HG03060 (cell line): Measurements from ENCODE around the gene CUEDC2.

ENCODE experiments used
- ATAC-seq: cut with Tn5 transposase; IDR thresholded peaks from one replicate; pipeline ENCODE4 v1.9.1; 2021; ENCODE audit warnings: low read depth, moderate number of reproducible peaks; ENCODE audit not compliant: unreplicated experiment

The CUEDC2 gene

DNA sequence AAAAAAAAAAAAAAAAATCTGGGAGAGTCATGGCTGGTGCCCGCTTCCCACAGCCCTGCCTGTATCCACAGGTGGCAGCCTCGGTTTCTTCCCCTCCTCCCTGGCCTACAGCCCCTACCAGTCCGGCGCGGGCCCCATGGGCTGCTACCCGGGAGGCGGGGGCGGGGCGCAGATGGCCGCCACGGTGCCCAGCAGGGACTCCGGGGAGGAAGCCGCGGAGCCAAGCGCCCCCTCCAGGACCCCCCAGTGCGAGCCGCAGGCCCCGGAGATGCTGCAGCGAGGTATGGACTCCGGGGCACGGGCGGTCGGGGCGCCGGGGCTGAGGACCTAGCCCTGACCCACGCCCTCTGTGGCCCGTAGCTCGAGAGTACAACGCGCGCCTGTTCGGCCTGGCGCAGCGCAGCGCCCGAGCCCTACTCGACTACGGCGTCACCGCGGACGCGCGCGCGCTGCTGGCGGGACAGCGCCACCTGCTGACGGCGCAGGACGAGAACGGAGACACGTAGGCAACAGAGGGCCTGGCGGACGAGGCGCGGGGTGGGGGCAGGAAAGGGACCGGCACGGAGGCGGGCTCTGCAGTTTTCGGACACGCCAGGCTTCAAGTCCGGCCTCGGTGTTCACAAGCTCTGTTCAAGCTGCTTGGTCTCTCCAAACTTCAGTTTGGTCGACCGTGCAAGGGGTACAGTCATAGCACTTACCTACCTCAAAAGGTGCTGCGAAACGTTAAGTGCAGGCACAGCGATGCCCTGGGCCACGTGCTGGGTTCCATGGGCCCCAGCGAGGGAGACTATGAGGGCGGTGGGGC lies 33.0 kb downstream of the CUEDC2 start:
- ATAC-seq, result no peak

GRCh38 chr10:102398172-102399020 lies 34.0 kb downstream of the CUEDC2 start:
- ATAC-seq, result no peak

GRCh38 chr10:102397222-102398171 lies 34.9 kb downstream of the CUEDC2 start:
- ATAC-seq, result no peak

DNA sequence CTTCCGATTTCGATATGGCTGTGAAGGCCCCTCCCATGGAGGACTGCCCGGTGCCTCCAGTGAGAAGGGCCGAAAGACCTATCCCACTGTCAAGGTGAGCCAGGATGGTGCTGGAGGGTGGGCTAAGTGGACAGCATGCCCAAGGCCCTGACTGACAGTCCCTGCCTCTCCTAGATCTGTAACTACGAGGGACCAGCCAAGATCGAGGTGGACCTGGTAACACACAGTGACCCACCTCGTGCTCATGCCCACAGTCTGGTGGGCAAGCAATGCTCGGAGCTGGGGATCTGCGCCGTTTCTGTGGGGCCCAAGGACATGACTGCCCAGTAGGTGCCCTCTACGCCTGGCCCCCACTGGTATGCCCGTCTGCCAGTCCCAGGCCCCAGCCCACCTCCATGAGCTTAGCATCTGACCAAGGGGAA lies 35.6 kb downstream of the CUEDC2 start:
- ATAC-seq, result no peak

- ATAC-seq, result no peak
Measured at GRCh38 chr10:102396317-102396650, 36.1 kb downstream of the CUEDC2 start.

DNA sequence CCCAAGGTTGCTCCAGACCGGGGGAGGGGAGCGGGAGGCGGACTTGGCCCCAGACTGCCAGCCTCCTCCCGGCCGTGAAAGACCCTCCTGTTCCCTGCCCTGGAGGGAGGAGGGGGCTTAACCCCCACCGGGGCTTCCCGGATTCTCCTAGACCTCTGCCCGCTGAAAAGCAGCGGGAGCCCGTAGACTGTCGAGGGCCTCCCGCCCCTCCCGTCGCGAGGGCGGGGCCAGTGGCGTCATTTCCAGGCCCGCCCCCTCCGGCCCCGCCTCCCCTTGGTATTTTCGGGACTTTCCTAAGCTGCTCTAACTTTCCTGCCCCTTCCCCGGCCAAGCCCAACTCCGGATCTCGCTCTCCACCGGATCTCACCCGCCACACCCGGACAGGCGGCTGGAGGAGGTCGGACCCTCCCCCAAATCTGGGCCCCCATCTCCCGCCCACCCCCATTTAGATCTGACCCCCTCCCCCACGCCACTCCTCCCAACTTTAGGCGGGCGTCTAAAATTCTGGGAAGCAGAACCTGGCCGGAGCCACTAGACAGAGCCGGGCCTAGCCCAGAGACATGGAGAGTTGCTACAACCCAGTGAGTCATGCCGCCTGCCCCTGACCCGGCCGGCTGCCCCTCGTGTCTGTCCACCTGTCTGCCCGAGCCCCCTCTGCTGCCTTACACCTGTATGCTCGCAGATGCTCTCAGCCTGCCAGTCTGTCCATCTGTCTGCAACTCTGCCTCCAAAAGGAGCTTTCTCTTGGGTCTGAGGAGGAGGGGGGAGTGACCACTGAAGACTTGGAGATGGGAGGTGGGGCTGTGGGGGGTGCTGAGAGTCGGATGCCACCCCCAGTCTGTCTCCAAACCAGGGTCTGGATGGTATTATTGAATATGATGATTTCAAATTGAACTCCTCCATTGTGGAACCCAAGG lies 36.7 kb downstream of the CUEDC2 start, which contains the start of gene NFKB2:
Gene NFKB2 (plus strand): TSS at position 306 of the 917 bp plus-strand sequence. CDS start 255 bp downstream, at position 561.
- no peak for ATAC-seq

- peak; percentile 4 for ATAC-seq
Measured at GRCh38 chr10:102394801-102395399, 37.5 kb downstream of the CUEDC2 start.

GRCh38 chr10:102394079-102394800 lies 38.1 kb downstream of the CUEDC2 start:
- ATAC-seq, result peak; percentile 64

- ATAC-seq, result no peak
Measured at GRCh38 chr10:102393411-102394078, 38.8 kb downstream of the CUEDC2 start.

DNA sequence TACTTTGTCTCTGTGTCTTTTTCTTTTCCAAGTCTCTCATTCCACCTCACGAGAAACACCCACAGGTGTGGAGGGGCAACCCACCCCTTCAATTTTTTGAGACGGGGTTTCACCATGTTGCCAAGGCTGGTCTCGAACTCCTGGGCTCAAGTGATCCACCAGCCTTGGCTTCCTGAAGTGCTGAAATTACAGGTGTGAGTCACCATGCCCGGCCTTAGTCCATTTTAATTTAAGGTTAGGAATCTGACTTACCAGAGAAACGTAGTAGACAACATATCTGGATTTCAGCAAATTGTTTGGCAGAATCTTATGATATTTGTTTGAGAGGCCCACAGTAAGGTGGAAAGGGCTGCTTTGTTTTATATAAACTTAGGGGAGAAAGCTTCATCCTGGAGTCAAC lies 40.1 kb downstream of the CUEDC2 start:
- no peak for ATAC-seq

DNA sequence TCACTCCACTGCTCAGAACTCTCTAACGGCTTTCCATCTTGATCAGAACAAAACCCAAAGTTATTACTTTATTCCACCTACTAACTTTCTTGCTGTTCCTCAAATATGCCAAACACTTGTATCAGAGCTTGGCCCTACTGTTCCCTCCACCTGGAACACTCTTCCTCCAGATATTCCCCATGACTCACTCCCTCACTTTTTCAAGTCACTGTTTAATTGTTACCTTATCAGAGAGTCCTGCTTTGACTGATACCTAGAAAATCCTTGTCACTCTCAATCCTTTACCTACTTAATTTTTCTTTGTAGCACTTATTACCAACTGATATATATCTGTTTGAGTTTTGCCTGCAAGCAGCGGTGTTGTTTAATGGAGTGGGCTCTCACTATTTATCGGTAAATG lies 42.5 kb downstream of the CUEDC2 start:
- ATAC-seq, result no peak

DNA sequence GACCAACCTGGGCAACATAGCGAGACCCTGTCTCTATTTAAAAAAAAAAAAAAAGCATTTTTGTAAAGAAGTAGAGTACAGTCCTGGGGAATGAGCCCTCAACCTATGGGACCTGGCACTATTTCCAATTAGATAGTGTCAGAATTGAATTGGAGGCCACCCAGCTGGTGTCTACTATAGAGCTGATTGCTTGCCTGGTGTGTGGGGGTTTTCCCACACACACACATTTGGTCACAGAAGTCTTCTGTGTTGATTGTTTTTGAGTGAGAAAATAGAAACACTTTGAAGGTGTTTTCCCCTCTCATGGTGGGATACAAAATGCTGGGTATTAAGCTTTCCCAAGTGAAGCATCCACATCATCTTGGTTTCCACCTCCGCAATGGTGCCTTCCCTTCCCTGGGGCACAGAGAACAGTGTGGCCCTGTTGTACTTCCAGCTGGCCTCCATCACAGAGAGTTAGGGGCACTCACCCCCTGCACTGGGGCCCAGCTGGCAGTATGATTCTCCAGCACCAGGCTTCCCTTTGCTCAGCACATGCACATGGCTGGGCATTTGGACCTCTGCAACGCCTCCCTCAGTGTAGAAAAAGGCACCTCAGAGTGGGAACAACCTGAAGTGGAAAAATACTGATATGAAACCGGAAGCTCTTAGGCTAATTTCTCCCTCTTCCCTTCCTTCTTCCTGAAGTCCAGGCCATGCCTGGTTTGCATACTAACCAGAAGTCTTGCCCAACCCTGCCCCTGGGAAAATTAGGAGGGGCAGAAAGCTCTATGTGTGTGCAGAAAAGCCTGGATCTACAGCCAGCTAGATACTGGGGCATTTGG lies 47.6 kb downstream of the CUEDC2 start:
- no peak for ATAC-seq

- no peak for ATAC-seq
Measured at GRCh38 chr10:102384053-102384452, 48.3 kb downstream of the CUEDC2 start.

- no peak for ATAC-seq
Measured at GRCh38 chr10:102382871-102383270, 49.5 kb downstream of the CUEDC2 start.

GRCh38 chr10:102381983-102382382 lies 50.4 kb downstream of the CUEDC2 start:
- no peak for ATAC-seq

DNA sequence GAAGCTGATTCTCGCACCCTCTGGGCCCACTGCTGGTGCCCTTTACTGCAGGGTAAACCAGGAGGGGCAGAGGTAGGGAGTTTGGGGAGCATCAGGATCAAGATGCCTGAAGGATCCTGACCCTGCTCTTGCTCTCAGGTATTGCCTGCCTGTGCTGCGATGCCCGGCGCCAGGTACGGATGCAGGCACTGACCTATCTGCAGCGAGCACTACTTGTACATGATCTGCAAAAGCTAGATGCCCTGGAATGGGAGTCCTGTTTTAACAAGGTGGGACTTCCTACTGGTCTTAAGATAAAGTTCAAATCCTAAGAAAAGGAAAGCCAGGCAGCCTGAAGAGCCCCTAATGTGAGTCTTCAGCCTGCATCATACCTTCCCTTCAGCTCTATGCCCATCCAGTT lies 53.0 kb downstream of the CUEDC2 start:
- ATAC-seq, result no peak

- no peak for ATAC-seq
Measured at GRCh38 chr10:102376901-102377300, 55.5 kb downstream of the CUEDC2 start.
